GM21423 (cell line): ENCODE data around the gene PRDM15.
A peak's percentile ranks its signal among the peaks of the same experiment; 100 is the strongest.

Experiments
- ATAC-seq: cut with Tn5 transposase; IDR thresholded peaks from one replicate; pipeline ENCODE4 v1.9.1; 2021; ENCODE audit warnings: mild to moderate bottlenecking, moderate library complexity; ENCODE audit not compliant: unreplicated experiment

PRDM15 gene

GRCh38 chr21:41907496-41908258 lies 28.5 kb upstream of the PRDM15 start:
- ATAC-seq: no peak

- ATAC-seq: no peak
These were observed 27.6 kb upstream of the PRDM15 start for GRCh38 chr21:41906770-41907169.

GRCh38 chr21:41903559-41904351 lies 24.6 kb upstream of the PRDM15 start:
- no peak for ATAC-seq

GRCh38 chr21:41902946-41903345 lies 23.8 kb upstream of the PRDM15 start:
- no peak for ATAC-seq

- ATAC-seq: no peak
These were observed 22.6 kb upstream of the PRDM15 start for GRCh38 chr21:41901782-41902181.

- no peak for ATAC-seq
These were observed 22.0 kb upstream of the PRDM15 start for GRCh38 chr21:41901099-41901498.

- no peak for ATAC-seq
These were observed 21.3 kb upstream of the PRDM15 start for GRCh38 chr21:41900401-41900800.

- peak; percentile 50 for ATAC-seq
These were observed 20.5 kb upstream of the PRDM15 start for GRCh38 chr21:41899426-41900202.

- ATAC-seq: no peak
These were observed 19.9 kb upstream of the PRDM15 start for GRCh38 chr21:41898998-41899397.

GRCh38 chr21:41897700-41898099 lies 18.6 kb upstream of the PRDM15 start:
- no peak for ATAC-seq

GRCh38 chr21:41897047-41897669 lies 18.0 kb upstream of the PRDM15 start:
- ATAC-seq: no peak

- no peak for ATAC-seq
These were observed 16.7 kb upstream of the PRDM15 start for GRCh38 chr21:41895643-41896493.

GRCh38 chr21:41894922-41895557 lies 15.9 kb upstream of the PRDM15 start:
- no peak for ATAC-seq

- no peak for ATAC-seq
These were observed 15.4 kb upstream of the PRDM15 start for GRCh38 chr21:41894511-41894910.

GRCh38 chr21:41892726-41893125 lies 13.6 kb upstream of the PRDM15 start:
- ATAC-seq: no peak

- no peak for ATAC-seq
These were observed 12.0 kb upstream of the PRDM15 start for GRCh38 chr21:41891132-41891531.

GRCh38 chr21:41890355-41890754 lies 11.2 kb upstream of the PRDM15 start:
- no peak for ATAC-seq

- ATAC-seq: no peak
These were observed 9.7 kb upstream of the PRDM15 start for GRCh38 chr21:41888749-41889376.

GRCh38 chr21:41887667-41888066 lies 8.5 kb upstream of the PRDM15 start:
- no peak for ATAC-seq
